Uterus (tissue), 4 donors: ENCODE measurements around the gene DGLUCY. TPM values are rescaled to one million over a fixed set of nuclear protein-coding genes. Genes with fewer than 3 reads are reported as not detected.

Experiments
- DNase-seq, 2 donors: peaks; one replicate each; pipeline ENCODE4 v3.0.0-alpha.2; 2019 to 2020
- H3K27ac ChIP-seq, 2 donors: fragments of 200-600 bp; sonication (generic); 1 replicate in 1 of 2; 2 replicates in 1 of 2; pipeline ENCODE4 v1.5.1; 2016 to 2018
- H3K27me3 ChIP-seq, 2 donors: fragments of 200-600 bp; sonication (generic); one replicate each; pipeline ENCODE4 v1.5.1; 2018 to 2019; ENCODE audit warnings: control low read depth in 1 of 2
- H3K36me3 ChIP-seq, 2 donors: fragments of 200-600 bp; sonication (generic); one replicate each; pipeline ENCODE4 v1.5.1; 2019; ENCODE audit warnings: control low read depth in 1 of 2
- H3K4me1 ChIP-seq, 2 donors: fragments of 200-600 bp; sonication (generic); one replicate each; pipeline ENCODE4 v1.5.1; 2018 to 2019; ENCODE audit warnings: control low read depth in 1 of 2
- H3K4me3 ChIP-seq, 2 donors: fragments of 200-600 bp; sonication (generic); 1 replicate in 1 of 2; 2 replicates in 1 of 2; pipeline ENCODE4 v1.5.1; 2018 to 2019; ENCODE audit warnings: mild to moderate bottlenecking in 1 of 2
- H3K9me3 ChIP-seq, 2 donors: fragments of 200-600 bp; sonication (generic); one replicate each; pipeline ENCODE4 v1.5.1; 2019; ENCODE audit warnings: control low read depth in 1 of 2
- CTCF ChIP-seq, 4 experiments: fragments of 200-600 bp in 2 of 4; fragments of 450-650 bp in 2 of 4; sonication (generic) in 2 of 4; IDR thresholded peaks; one replicate each; pipeline ENCODE4 v1.5.1; 2016 to 2019; ENCODE audit warnings: antibody characterized with exemption in 4 of 4, mild to moderate bottlenecking in 2 of 4, moderate library complexity in 1 of 4
- POLR2A ChIP-seq, 2 donors: fragments of 450-650 bp; IDR thresholded peaks; one replicate each; pipeline ENCODE4 v1.6.1; 2016; ENCODE audit warnings: antibody characterized with exemption in 2 of 2, mild to moderate bottlenecking in 1 of 2, moderate library complexity in 1 of 2
- intact Hi-C: fragments of 100-400 bp; cut with DNase I; formaldehyde crosslinking; loops from one replicate; pipeline ENCODE4 v1.15.1; 2023; ENCODE audit warnings: low total_unique reads
- total RNA-seq, 4 donors: library from RNA; depleted of rRNA in 3 of 4; stranded (reverse); fragments of >200 nt in 3 of 4; gene quantifications; one replicate each; pipeline versions ENCODE4 v1.1.0 to v1.2.4, GENCODE V29; 2014 to 2023
- donor health status: DM: yes; HTN: yes; CAD: no.

Gene DGLUCY
- total RNA-seq, 4 donors from 2014 or later = 14.7 to 81.5 (median 61.6) TPM

GRCh38 chr14:91269076-91269991 lies 155.5 kb downstream of the DGLUCY start:
- Histone ChIP-seq H3K27ac (no peak overlapping the region), H3K9me3 (no peaks in the 10 kb centered on the region), H3K4me3 (no peak overlapping the region), H3K4me1 (no peaks in the 10 kb centered on the region), H3K36me3 (no peaks in the 10 kb centered on the region), H3K27me3 (no peaks in the 10 kb centered on the region)
- DNase-seq = no peak
- intact Hi-C loops = no loop called here
- TF ChIP-seq POLR2A (IDR thresholded peaks at IDR 0.05) (no peak), CTCF (IDR thresholded peaks at IDR 0.05) (no peak)

- Histone ChIP-seq H3K4me3 (no peak overlapping the region), H3K36me3 (no peaks in the 10 kb centered on the region), H3K27me3 (no peaks in the 10 kb centered on the region), H3K27ac (no peak overlapping the region), H3K9me3 (no peaks in the 10 kb centered on the region), H3K4me1 (no peaks in the 10 kb centered on the region)
- intact Hi-C loops = no loop called here
- no peak for TF ChIP-seq POLR2A (IDR thresholded peaks at IDR 0.05)
- no peak for TF ChIP-seq CTCF (IDR thresholded peaks at IDR 0.05)
- DNase-seq = no peak
These were observed 156.3 kb downstream of the DGLUCY start for GRCh38 chr14:91270188-91270587.

GRCh38 chr14:91270619-91271018 lies 156.7 kb downstream of the DGLUCY start:
- no peaks in the 10 kb centered on the region for H3K4me1 ChIP-seq
- intact Hi-C loops = no loop called here
- no peak overlapping the region for H3K27ac ChIP-seq
- H3K9me3 ChIP-seq = no peaks in the 10 kb centered on the region
- H3K27me3 ChIP-seq = no peaks in the 10 kb centered on the region
- no peak overlapping the region for H3K4me3 ChIP-seq
- H3K36me3 ChIP-seq = no peaks in the 10 kb centered on the region
- no peak for DNase-seq
- TF ChIP-seq POLR2A (IDR thresholded peaks at IDR 0.05) (no peak), CTCF (IDR thresholded peaks at IDR 0.05) (no peak)

GRCh38 chr14:91271639-91272038 lies 157.8 kb downstream of the DGLUCY start:
- Histone ChIP-seq H3K9me3 (no peaks in the 10 kb centered on the region), H3K36me3 (no peaks in the 10 kb centered on the region), H3K27me3 (no peaks in the 10 kb centered on the region), H3K27ac (no peak overlapping the region), H3K4me3 (no peak overlapping the region), H3K4me1 (no peaks in the 10 kb centered on the region)
- intact Hi-C loops = no loop called here
- no peak for DNase-seq
- no peak for TF ChIP-seq CTCF (IDR thresholded peaks at IDR 0.05)
- no peak for TF ChIP-seq POLR2A (IDR thresholded peaks at IDR 0.05)
